CD4-positive, CD25-positive, alpha-beta regulatory T cell (primary cell): ENCODE measurements around the gene BEST2. TPM values are rescaled to one million over a fixed set of nuclear protein-coding genes. Genes with fewer than 3 reads are reported as not detected.
"Not testable (repeated sequence)": the region's sequence is repeated elsewhere in the genome, so short reads cannot be mapped to it uniquely, and the experiment has no call there.

ENCODE experiments used
- ATAC-seq, 2 donors: fragments of 150-1000 bp; cut with Tn5 transposase; one replicate each; pipeline ENCODE4 v1.10.0; 2021; ENCODE audit warnings: low read depth in 2 of 2, moderate number of reproducible peaks in 2 of 2, moderate library complexity in 1 of 2
- DNase-seq, 3 donors: peaks; one replicate each; pipeline versions ENCODE4 v3.0.0 to v3.0.0-alpha.2; 2012 to 2022; ENCODE audit warnings: mixed read lengths in 1 of 3
- H3K27ac ChIP-seq: one replicate; pipeline ENCODE4 v1.7.0; 2013; ENCODE audit warnings: mild to moderate bottlenecking, low read length; ENCODE audit not compliant: insufficient read depth, poor library complexity, severe bottlenecking
- H3K27me3 ChIP-seq: one replicate; pipeline ENCODE4 v1.7.0; 2013; ENCODE audit warnings: low read length; ENCODE audit not compliant: control insufficient read depth, insufficient read depth
- H3K36me3 ChIP-seq: one replicate; pipeline ENCODE4 v1.7.0; 2013; ENCODE audit warnings: mild to moderate bottlenecking, low read length, moderate library complexity; ENCODE audit not compliant: control insufficient read depth, insufficient read depth
- H3K4me1 ChIP-seq: 2 replicates; pipeline ENCODE4 v1.7.0; 2013; ENCODE audit warnings: mild to moderate bottlenecking, low read length; ENCODE audit not compliant: insufficient read depth, control insufficient read depth, poor library complexity, severe bottlenecking
- H3K4me3 ChIP-seq: one replicate; pipeline ENCODE4 v1.7.0; 2013; ENCODE audit warnings: low read depth, mild to moderate bottlenecking, low read length, moderate library complexity
- H3K9me3 ChIP-seq, 2 experiments: 1 replicate in 1 of 2; 2 replicates in 1 of 2; pipeline ENCODE4 v1.7.0; 2013; ENCODE audit warnings: low read length in 2 of 2, mild to moderate bottlenecking in 1 of 2, moderate library complexity in 1 of 2; ENCODE audit not compliant: control insufficient read depth in 2 of 2
- H3K27ac Mint-ChIP-seq, 3 donors: one replicate each; pipeline ENCODE4 v1.8.0; 2020 to 2022; ENCODE audit warnings: mild to moderate bottlenecking in 3 of 3, mixed read lengths in 3 of 3, moderate library complexity in 2 of 3
- H3K27me3 Mint-ChIP-seq: one replicate; pipeline ENCODE4 v1.8.0; 2022; ENCODE audit warnings: mild to moderate bottlenecking, mixed read lengths
- H3K36me3 Mint-ChIP-seq: one replicate; pipeline ENCODE4 v1.8.0; 2020; ENCODE audit warnings: mixed read lengths
- H3K4me1 Mint-ChIP-seq, 4 donors: one replicate each; pipeline ENCODE4 v1.8.0; 2020 to 2022; ENCODE audit warnings: mixed read lengths in 4 of 4, mild to moderate bottlenecking in 1 of 4
- H3K4me3 Mint-ChIP-seq, 4 donors: one replicate each; pipeline ENCODE4 v1.8.0; 2020 to 2022; ENCODE audit warnings: mild to moderate bottlenecking in 4 of 4, mixed read lengths in 4 of 4, moderate library complexity in 3 of 4
- H3K9me3 Mint-ChIP-seq, 7 donors: one replicate each; pipeline ENCODE4 v1.8.0; 2020 to 2022; ENCODE audit warnings: mixed read lengths in 7 of 7, mild to moderate bottlenecking in 3 of 7, moderate library complexity in 2 of 7
- polyA plus RNA-seq, 4 donors: library from polyadenylated mRNA; unstranded; fragments of 300-500 nt; fragmentation: Illumina TruSeq; gene quantifications; one replicate each; pipeline ENCODE4 v1.2.3, GENCODE V29; 2021
- total RNA-seq: library from RNA; stranded (reverse); gene quantifications from one replicate; pipeline ENCODE4 v1.2.3, GENCODE V29; 2022

The BEST2 gene
- total and polyA plus RNA-seq, 5 donors from 2014 or later: not detected

DNA sequence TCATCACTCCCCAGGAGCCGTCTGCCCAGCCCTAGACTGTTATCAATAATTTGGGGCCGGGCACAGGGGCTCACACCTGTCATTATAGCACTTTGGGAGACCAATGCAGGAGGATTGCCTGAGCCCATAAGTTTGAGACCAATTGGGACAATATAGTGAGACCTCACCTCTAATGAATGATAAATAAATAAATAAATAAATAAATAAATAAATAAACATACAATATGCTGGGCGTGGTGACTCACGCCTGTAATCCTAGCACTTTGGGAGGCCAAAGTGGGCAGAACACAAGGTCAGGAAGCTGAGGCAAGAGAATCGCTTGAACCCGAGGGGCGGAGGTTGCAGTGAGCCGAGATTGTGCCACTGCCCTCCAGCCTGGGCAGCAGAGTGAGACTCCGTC, 38.3 kb upstream of the BEST2 start:
- H3K4me3 Mint-ChIP-seq, H3K27ac Mint-ChIP-seq, ATAC-seq, DNase-seq, H3K9me3 ChIP-seq, H3K27me3 ChIP-seq, H3K27me3 Mint-ChIP-seq, H3K9me3 Mint-ChIP-seq, H3K27ac ChIP-seq, H3K4me1 Mint-ChIP-seq, H3K4me1 ChIP-seq, H3K4me3 ChIP-seq: not testable (repeated sequence)
- peaks cover 40% of the 10 kb centered on the region for H3K36me3 ChIP-seq
- peaks cover 21% of the 10 kb centered on the region for H3K36me3 Mint-ChIP-seq

DNA sequence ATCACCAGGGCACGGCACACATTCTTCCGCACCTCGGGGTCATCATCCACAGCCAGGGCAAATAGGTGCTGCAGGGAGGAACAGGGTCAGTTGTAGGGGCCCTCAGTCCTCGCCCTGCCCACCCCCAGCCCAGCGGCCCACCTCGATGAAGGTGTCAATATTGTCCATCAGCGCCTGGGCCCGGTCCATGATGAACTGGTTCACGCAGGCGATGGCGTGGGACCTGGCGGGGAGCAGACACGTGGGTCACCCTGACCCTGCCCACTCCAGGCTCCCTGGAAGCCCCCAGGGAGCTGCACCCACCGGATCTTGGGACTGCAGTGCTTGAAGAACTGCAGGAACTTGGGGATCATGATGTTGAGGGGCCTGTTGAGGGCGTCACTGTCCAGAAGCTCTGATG, 36.5 kb upstream of the BEST2 start:
- Mint-ChIP-seq H3K4me1 (peaks cover 0 to 16% (median 4%) of the 10 kb centered on the region in 4 donors), H3K27ac (no peak overlapping the region), H3K9me3 (no peaks in the 10 kb centered on the region), H3K4me3 (no peak overlapping the region), H3K27me3 (no peaks in the 10 kb centered on the region), H3K36me3 (peaks cover 20% of the 10 kb centered on the region)
- Histone ChIP-seq H3K36me3 (peaks cover 41% of the 10 kb centered on the region), H3K27me3 (no peaks in the 10 kb centered on the region), H3K27ac (no peak overlapping the region), H3K4me3 (no peak overlapping the region), H3K4me1 (no peaks in the 10 kb centered on the region), H3K9me3 (no peaks in the 10 kb centered on the region)
- no peak for DNase-seq
- ATAC-seq: no peak

DNA sequence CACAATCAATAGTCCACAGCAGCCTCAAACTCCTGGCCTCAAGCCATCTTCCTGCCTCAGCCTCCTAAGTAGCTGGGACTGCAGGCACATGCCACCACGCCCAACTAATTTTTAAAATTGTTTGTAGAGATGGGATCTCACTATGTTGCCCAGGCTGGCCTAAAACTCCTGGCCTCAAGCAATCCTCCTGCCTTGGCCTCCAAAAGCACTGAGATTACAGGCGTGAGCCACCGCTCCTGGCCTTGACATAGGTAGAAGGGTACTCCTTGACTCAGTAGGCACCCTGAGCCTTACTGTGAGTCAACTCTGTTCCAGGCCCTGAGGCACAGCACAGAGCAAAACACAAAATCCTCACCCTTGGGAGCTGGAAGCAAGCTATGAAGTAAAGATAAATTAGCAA, 35.7 kb upstream of the BEST2 start:
- Mint-ChIP-seq H3K27me3 (no peaks in the 10 kb centered on the region), H3K27ac (no peak overlapping the region), H3K9me3 (no peaks in the 10 kb centered on the region), H3K4me1 (peaks cover 0 to 23% (median 10%) of the 10 kb centered on the region in 4 donors), H3K36me3 (peaks cover 15% of the 10 kb centered on the region), H3K4me3 (no peak overlapping the region)
- H3K4me3 ChIP-seq: no peak overlapping the region
- H3K27ac ChIP-seq: no peak overlapping the region
- ATAC-seq (no peak), DNase-seq (no peak)
- peaks cover 7% of the 10 kb centered on the region for H3K4me1 ChIP-seq
- peaks cover 36% of the 10 kb centered on the region for H3K36me3 ChIP-seq
- no peaks in the 10 kb centered on the region for H3K9me3 ChIP-seq
- H3K27me3 ChIP-seq: no peaks in the 10 kb centered on the region

DNA sequence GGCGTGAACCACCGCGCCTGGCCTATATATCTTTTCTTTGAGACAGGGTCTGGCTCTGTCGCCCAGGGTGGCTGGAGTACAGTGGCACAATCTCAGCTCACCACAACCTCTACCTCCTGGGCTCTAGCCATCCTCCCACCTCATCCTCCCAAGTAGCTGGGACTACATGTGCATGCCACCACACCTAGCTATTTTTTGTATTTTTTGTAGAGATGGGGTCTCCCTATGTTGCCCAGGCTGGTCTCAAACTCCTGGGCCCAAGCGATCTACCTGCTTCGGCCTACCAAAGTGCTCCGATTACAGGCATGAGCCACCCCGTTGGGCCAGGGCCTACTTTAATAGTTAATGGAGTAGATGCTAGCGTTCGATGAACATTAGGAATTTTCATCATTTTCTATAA, 31.3 kb upstream of the BEST2 start:
- H3K27ac Mint-ChIP-seq: peak overlapping the region; percentile 38 to 93 (median 84)
- Histone ChIP-seq H3K4me3 (peak overlapping the region; percentile 37), H3K27me3 (no peaks in the 10 kb centered on the region), H3K27ac (peak overlapping the region; percentile 23), H3K36me3 (peaks cover 8% of the 10 kb centered on the region), H3K9me3 (no peaks in the 10 kb centered on the region), H3K4me1 (peaks cover 34% of the 10 kb centered on the region)
- H3K4me1 Mint-ChIP-seq: peaks cover 4 to 49% (median 35%) of the 10 kb centered on the region in 4 donors
- H3K36me3 Mint-ChIP-seq: peaks cover 9% of the 10 kb centered on the region
- peaks cover 0 to 4% (median 0%) of the 10 kb centered on the region in 7 donors for H3K9me3 Mint-ChIP-seq
- H3K4me3 Mint-ChIP-seq: peak overlapping the region; percentile 85 to 93 (median 90)
- DNase-seq (no peak), ATAC-seq (no peak)
- peaks cover 7% of the 10 kb centered on the region for H3K27me3 Mint-ChIP-seq

DNA sequence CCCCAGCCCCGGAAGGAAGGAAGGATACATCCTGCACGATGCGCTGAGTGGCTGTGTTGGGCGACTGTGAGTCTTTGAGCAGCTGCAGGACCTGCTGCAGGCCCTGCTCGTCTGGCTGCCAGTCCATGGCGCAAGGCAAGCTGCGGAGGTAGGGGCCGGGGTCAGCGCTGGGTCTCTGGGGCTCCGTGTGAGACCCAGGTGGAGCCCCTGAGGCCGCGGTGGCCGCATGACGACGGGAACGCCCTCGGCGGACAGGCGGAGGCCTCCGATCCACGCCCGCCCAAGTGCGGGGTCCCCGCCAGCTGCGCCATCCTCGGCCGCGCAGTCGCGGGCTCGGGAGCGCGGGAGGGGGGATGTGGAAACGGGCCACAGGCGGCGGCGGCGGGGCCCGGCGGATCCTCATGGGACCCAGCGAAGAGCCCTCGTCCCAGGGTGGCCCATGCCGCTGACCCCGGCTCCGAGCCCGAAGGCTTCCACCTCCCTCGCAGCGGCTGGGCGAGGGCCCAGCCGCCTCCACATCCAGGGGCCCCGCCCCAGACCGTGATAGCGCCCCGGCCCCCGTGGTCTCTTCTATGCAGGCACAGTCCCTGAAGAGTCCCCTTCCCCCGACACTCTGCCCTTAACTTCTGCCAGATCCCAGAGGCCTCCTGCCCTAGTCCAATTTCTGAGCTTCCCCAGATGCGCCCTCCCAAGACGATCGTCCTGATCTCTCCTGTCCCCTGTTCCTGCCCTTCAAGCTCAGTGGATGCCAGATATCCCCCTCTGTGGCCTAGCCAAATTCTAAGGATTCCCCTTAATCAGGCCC, 30.5 kb upstream of the BEST2 start:
- Histone ChIP-seq H3K4me3 (peak overlapping the region; percentile 62), H3K4me1 (peaks cover 34% of the 10 kb centered on the region), H3K36me3 (peaks cover 7% of the 10 kb centered on the region), H3K27me3 (no peaks in the 10 kb centered on the region), H3K27ac (peak overlapping the region; percentile 86), H3K9me3 (no peaks in the 10 kb centered on the region)
- DNase-seq (peak in 1 of 3 donors; percentile 51), ATAC-seq (no peak)
- H3K9me3 Mint-ChIP-seq: peaks cover 0 to 4% (median 0%) of the 10 kb centered on the region in 7 donors
- peak overlapping the region; percentile 90 to 97 (median 94) for H3K4me3 Mint-ChIP-seq
- H3K4me1 Mint-ChIP-seq: peaks cover 4 to 49% (median 35%) of the 10 kb centered on the region in 4 donors
- peak overlapping the region; percentile 92 to 97 (median 95) for H3K27ac Mint-ChIP-seq
- H3K27me3 Mint-ChIP-seq: peaks cover 7% of the 10 kb centered on the region
- H3K36me3 Mint-ChIP-seq: peaks cover 5% of the 10 kb centered on the region

DNA sequence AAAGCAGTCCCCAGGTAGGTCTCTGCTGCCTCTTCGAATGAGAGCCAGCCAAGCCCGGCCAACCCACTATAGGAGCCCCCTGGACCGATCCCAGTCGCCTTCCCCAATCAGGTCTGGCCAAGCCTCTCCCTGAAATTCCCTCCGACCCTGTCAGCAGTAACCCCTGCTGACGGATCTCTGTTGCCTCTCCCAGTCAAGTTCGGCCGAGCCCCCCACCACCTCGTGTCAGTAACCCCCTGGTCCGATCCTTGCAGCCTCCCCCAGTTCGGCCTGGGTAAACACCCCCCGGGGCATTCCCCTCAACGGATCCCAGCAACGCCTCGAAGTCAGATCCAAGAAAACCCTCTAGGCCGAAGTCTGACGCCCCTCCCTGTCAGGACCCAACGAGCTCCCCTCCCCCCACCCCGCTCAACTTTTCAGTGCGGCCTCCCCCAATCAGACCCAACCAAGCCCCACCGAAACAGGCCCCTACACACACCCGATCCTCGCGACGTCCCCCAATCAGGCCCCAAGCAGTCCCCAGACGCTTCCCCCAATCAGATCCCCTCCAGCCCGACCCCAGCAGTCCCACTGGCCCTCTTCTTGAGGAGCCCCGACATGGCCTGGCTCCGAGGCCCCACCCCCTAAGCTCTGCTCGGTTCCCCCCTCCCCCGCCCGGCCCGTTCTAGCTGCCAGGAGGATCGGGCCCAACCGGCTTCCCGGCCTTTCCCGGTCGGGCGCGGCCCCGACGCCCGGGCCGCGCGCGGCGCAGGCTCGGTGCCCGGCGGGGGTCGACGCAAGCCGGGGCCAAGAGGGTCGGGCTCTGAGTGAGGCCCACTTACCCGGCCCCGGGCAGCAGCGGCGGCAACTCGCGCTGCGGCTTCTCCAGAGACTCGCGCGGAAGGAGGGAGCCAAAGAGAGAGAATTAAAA, 29.7 kb upstream of the BEST2 start:
- H3K36me3 ChIP-seq: peaks cover 7% of the 10 kb centered on the region
- peak overlapping the region; percentile 86 for H3K27ac ChIP-seq
- Mint-ChIP-seq H3K36me3 (peaks cover 3% of the 10 kb centered on the region), H3K9me3 (peaks cover 0 to 4% (median 0%) of the 10 kb centered on the region in 7 donors), H3K27me3 (peaks cover 7% of the 10 kb centered on the region), H3K27ac (peak overlapping the region; percentile 92 to 97 (median 95)), H3K4me1 (peaks cover 9 to 50% (median 33%) of the 10 kb centered on the region in 4 donors), H3K4me3 (peak overlapping the region; percentile 93 to 97 (median 94))
- DNase-seq (peak; percentile 48 to 63 (median 48)), ATAC-seq (peak in 1 of 2 donors; percentile 25)
- no peaks in the 10 kb centered on the region for H3K27me3 ChIP-seq
- no peaks in the 10 kb centered on the region for H3K9me3 ChIP-seq
- peaks cover 34% of the 10 kb centered on the region for H3K4me1 ChIP-seq
- peak overlapping the region; percentile 62 for H3K4me3 ChIP-seq

DNA sequence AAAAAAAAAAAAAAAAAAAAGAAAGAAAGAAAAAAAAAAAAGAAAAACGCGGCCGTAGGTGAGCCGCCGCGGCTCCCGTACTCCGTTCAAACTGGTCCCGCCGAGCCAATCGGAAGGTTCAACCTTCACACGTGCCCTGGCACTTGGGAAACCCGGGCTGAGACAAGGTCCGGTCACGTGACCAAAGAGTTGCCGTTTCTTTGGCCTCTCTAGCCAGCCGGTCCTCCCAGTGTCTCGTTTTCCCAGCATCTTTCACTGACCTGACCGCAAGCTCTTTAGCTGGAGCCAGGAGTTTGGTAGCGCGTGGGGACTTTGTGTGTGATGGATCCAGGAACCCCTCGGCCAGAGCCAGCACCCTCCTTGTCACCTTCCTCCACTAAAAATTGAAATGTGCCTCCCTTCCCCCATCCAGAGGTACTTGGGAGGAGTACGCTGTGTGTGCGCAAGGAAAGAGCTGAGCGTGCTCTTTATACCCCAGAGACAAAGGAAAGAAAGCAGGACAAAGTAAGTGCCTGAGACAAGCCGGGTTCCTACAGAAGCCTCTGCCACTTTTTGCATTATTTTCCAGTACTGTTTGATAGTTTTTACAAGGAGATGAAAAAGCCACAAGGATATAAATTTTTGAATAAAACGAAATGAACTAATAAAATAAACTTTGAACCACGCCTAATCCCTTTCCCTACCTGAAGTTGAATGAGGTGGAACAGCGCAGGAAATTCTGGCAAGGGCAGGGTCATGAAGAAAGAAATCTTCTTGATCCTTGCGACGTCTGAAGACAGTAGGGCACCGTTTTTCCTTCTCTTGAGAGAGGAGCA, 28.8 kb upstream of the BEST2 start:
- H3K36me3 ChIP-seq: peaks cover 8% of the 10 kb centered on the region
- H3K9me3 ChIP-seq: no peaks in the 10 kb centered on the region
- peak overlapping the region; percentile 83 to 97 (median 94) for H3K27ac Mint-ChIP-seq
- H3K4me3 Mint-ChIP-seq: peak overlapping the region; percentile 93 to 95 (median 94)
- H3K4me3 ChIP-seq: peak overlapping the region; percentile 92
- H3K27me3 ChIP-seq: no peaks in the 10 kb centered on the region
- peak overlapping the region; percentile 86 for H3K27ac ChIP-seq
- peaks cover 34% of the 10 kb centered on the region for H3K4me1 ChIP-seq
- peaks cover 7% of the 10 kb centered on the region for H3K27me3 Mint-ChIP-seq
- ATAC-seq (peak; percentile 92 to 94), DNase-seq (peak; percentile 92 to 98 (median 93))
- peaks cover 0 to 4% (median 0%) of the 10 kb centered on the region in 7 donors for H3K9me3 Mint-ChIP-seq
- H3K36me3 Mint-ChIP-seq: peaks cover 3% of the 10 kb centered on the region
- H3K4me1 Mint-ChIP-seq: peaks cover 9 to 50% (median 33%) of the 10 kb centered on the region in 4 donors
